Activated naive CD8-positive, alpha-beta T cell treated with anti-CD3 and anti-CD28 coated beads, Interleukin-2, amount 10 ng/mL, durations not matched to agents 7 days and 5 days (primary cell): ENCODE results near the gene JMJD8. TPM values are rescaled to one million over a fixed set of nuclear protein-coding genes. Genes with fewer than 3 reads are reported as not detected.
"Not testable (repeated sequence)": the region's sequence is repeated elsewhere in the genome, so short reads cannot be mapped to it uniquely, and the experiment has no call there.

Experiments
- ATAC-seq: fragments of 150-1000 bp; cut with Tn5 transposase; one replicate; pipeline ENCODE4 v1.10.0; 2021; ENCODE audit warnings: low read depth, moderate library complexity
- POLR2A ChIA-PET: fragments of 350-600 bp; sonication (Branson Sonifier 250); formaldehyde crosslinking; loops from one replicate; lab custom pipeline; 2021; ENCODE audit warnings: antibody characterized with exemption; lab: Charles Lee
- DNase-seq: peaks from one replicate; pipeline ENCODE4 v3.0.0; 2021
- H3K27ac Mint-ChIP-seq: one replicate; pipeline ENCODE4 v1.8.0; 2022; ENCODE audit warnings: mild to moderate bottlenecking, mixed read lengths
- H3K27me3 Mint-ChIP-seq: one replicate; pipeline ENCODE4 v1.8.0; 2022; ENCODE audit warnings: mild to moderate bottlenecking, moderate library complexity, mixed read lengths
- H3K36me3 Mint-ChIP-seq: one replicate; pipeline ENCODE4 v1.8.0; 2021; ENCODE audit warnings: mild to moderate bottlenecking, mixed read lengths
- H3K4me1 Mint-ChIP-seq: one replicate; pipeline ENCODE4 v1.8.0; 2021; ENCODE audit warnings: mixed read lengths
- H3K4me3 Mint-ChIP-seq: one replicate; pipeline ENCODE4 v1.8.0; 2022; ENCODE audit warnings: mild to moderate bottlenecking, moderate library complexity, mixed read lengths
- H3K9me3 Mint-ChIP-seq: one replicate; pipeline ENCODE4 v1.8.0; 2021; ENCODE audit warnings: mixed read lengths
- total RNA-seq, 2 experiments: library from RNA; stranded (reverse); gene quantifications; one replicate each; pipeline ENCODE4 v1.2.3, GENCODE V29; 2021

JMJD8 gene
- total RNA-seq, 2 experiments from 2014 or later, result 34.0 to 38.3 TPM

GRCh38 chr16:719815-720446, 35.8 kb upstream of the JMJD8 start:
- peak overlapping the region; percentile 56 for H3K27ac Mint-ChIP-seq
- no peaks in the 10 kb centered on the region for H3K36me3 Mint-ChIP-seq
- peaks cover 7% of the 10 kb centered on the region for H3K27me3 Mint-ChIP-seq
- H3K4me1 Mint-ChIP-seq, result peaks cover 5% of the 10 kb centered on the region
- H3K9me3 Mint-ChIP-seq, result no peaks in the 10 kb centered on the region
- POLR2A ChIA-PET, result interaction anchor here (0.5 to 4.2 kb wide), 8 partner anchors 9 to 319 kb away, joined by 3 to 11 read pairs (median 4); partner anchors contain the start of genes CIAO3, RHOT2 and WDR24
- ATAC-seq (no peak), DNase-seq (no peak)
- peak overlapping the region; percentile 78 for H3K4me3 Mint-ChIP-seq

- Mint-ChIP-seq H3K27me3 (peaks cover 7% of the 10 kb centered on the region), H3K4me3 (no peak overlapping the region), H3K36me3 (no peaks in the 10 kb centered on the region), H3K9me3 (no peaks in the 10 kb centered on the region), H3K27ac (no peak overlapping the region), H3K4me1 (peaks cover 7% of the 10 kb centered on the region)
- POLR2A ChIA-PET, result interaction anchor here (1.6 kb wide), 1 partner anchor 10 kb away, joined by 7 read pairs; no protein-coding TSS in a partner anchor
- no peak for ATAC-seq
- DNase-seq, result no peak
These were observed 34.8 kb upstream of the JMJD8 start for GRCh38 chr16:718922-719321.

GRCh38 chr16:718389-718788, 34.3 kb upstream of the JMJD8 start:
- Mint-ChIP-seq H3K9me3 (no peaks in the 10 kb centered on the region), H3K36me3 (no peaks in the 10 kb centered on the region), H3K4me3 (no peak overlapping the region), H3K4me1 (peaks cover 7% of the 10 kb centered on the region), H3K27ac (no peak overlapping the region), H3K27me3 (peaks cover 7% of the 10 kb centered on the region)
- POLR2A ChIA-PET, result interaction anchor here (0.6 kb wide), 1 partner anchor 20 kb away, joined by 3 read pairs; no protein-coding TSS in a partner anchor
- ATAC-seq (no peak), DNase-seq (no peak)

- no peaks in the 10 kb centered on the region for H3K36me3 Mint-ChIP-seq
- POLR2A ChIA-PET, result interaction anchor here (0.6 kb wide), 1 partner anchor 19 kb away, joined by 3 read pairs; no protein-coding TSS in a partner anchor
- DNase-seq (no peak), ATAC-seq (no peak)
- H3K27ac Mint-ChIP-seq, result no peak overlapping the region
- no peaks in the 10 kb centered on the region for H3K9me3 Mint-ChIP-seq
- H3K4me3 Mint-ChIP-seq, result no peak overlapping the region
- peaks cover 11% of the 10 kb centered on the region for H3K27me3 Mint-ChIP-seq
- peaks cover 7% of the 10 kb centered on the region for H3K4me1 Mint-ChIP-seq
These were observed 33.5 kb upstream of the JMJD8 start for GRCh38 chr16:717450-718245.

- Mint-ChIP-seq H3K4me3 (no peak overlapping the region), H3K27ac (no peak overlapping the region), H3K9me3 (no peaks in the 10 kb centered on the region), H3K4me1 (peaks cover 7% of the 10 kb centered on the region), H3K36me3 (no peaks in the 10 kb centered on the region), H3K27me3 (peaks cover 12% of the 10 kb centered on the region)
- DNase-seq (no peak), ATAC-seq (no peak)
- POLR2A ChIA-PET, result interaction anchor here (1.1 to 2.3 kb wide), 3 partner anchors 10 to 21 kb away, joined by 3 to 11 read pairs (median 5); no protein-coding TSS in a partner anchor
These were observed 32.7 kb upstream of the JMJD8 start for GRCh38 chr16:716768-717325.

- no peak overlapping the region for H3K27ac Mint-ChIP-seq
- POLR2A ChIA-PET, result interaction anchor here (1.0 to 2.3 kb wide), 5 partner anchors 9 to 24 kb away, joined by 3 to 11 read pairs (median 5); partner anchors contain the start of gene CIAO3
- H3K27me3 Mint-ChIP-seq, result peaks cover 13% of the 10 kb centered on the region
- no peak for DNase-seq
- ATAC-seq, result no peak
- H3K4me3 Mint-ChIP-seq, result peak overlapping the region; percentile 42
- no peaks in the 10 kb centered on the region for H3K9me3 Mint-ChIP-seq
- peaks cover 7% of the 10 kb centered on the region for H3K4me1 Mint-ChIP-seq
- no peaks in the 10 kb centered on the region for H3K36me3 Mint-ChIP-seq
These were observed 32.0 kb upstream of the JMJD8 start for GRCh38 chr16:716200-716568.

- H3K4me1 Mint-ChIP-seq, result peaks cover 7% of the 10 kb centered on the region
- H3K27ac Mint-ChIP-seq, result no peak overlapping the region
- POLR2A ChIA-PET, result interaction anchor here (0.6 to 2.3 kb wide), 7 partner anchors 9 to 1218 kb away, joined by 3 to 11 read pairs (median 5); partner anchors contain the start of genes CHTF18, CIAO3 and RPUSD1
- peaks cover 14% of the 10 kb centered on the region for H3K27me3 Mint-ChIP-seq
- DNase-seq, result no peak
- peak; percentile 9 for ATAC-seq
- no peaks in the 10 kb centered on the region for H3K36me3 Mint-ChIP-seq
- H3K9me3 Mint-ChIP-seq, result no peaks in the 10 kb centered on the region
- peak overlapping the region; percentile 25 for H3K4me3 Mint-ChIP-seq
These were observed 31.5 kb upstream of the JMJD8 start for GRCh38 chr16:715477-716199.

- ATAC-seq (peak; percentile 84), DNase-seq (peak; percentile 97)
- Mint-ChIP-seq H3K4me3 (peak within 1 kb of the TSS; percentile 25), H3K27ac (no peak within 1 kb of the TSS), H3K9me3 (no peaks in the 10 kb centered on the region), H3K4me1 (peaks cover 4% of the 10 kb centered on the region), H3K36me3 (no peaks in the 10 kb centered on the region), H3K27me3 (peaks cover 14% of the 10 kb centered on the region)
- POLR2A ChIA-PET, result interaction anchor here (0.6 to 2.3 kb wide), 6 partner anchors 10 to 1219 kb away, joined by 3 to 11 read pairs (median 5); partner anchors contain the start of genes CHTF18, CIAO3 and RPUSD1
These were observed 30.7 kb upstream of the JMJD8 start, which contains the start of gene METRN for GRCh38 chr16:714558-715476. METRN (plus strand) TSS chr16:715118; CDS start chr16:715290, 172 bp downstream.

- peaks cover 4% of the 10 kb centered on the region for H3K4me1 Mint-ChIP-seq
- ATAC-seq, result no peak
- no peak overlapping the region for H3K4me3 Mint-ChIP-seq
- H3K9me3 Mint-ChIP-seq, result no peaks in the 10 kb centered on the region
- peaks cover 20% of the 10 kb centered on the region for H3K27me3 Mint-ChIP-seq
- no peaks in the 10 kb centered on the region for H3K36me3 Mint-ChIP-seq
- no peak overlapping the region for H3K27ac Mint-ChIP-seq
- POLR2A ChIA-PET, result interaction anchor here (0.6 to 2.1 kb wide), 2 partner anchors 39 to 74 kb away, joined by 3 to 6 read pairs; partner anchors contain the start of genes CHTF18 and RPUSD1
- no peak for DNase-seq
These were observed 29.9 kb upstream of the JMJD8 start for GRCh38 chr16:714079-714478.

GRCh38 chr16:712740-713250, 28.7 kb upstream of the JMJD8 start:
- H3K27ac Mint-ChIP-seq, H3K9me3 Mint-ChIP-seq, DNase-seq, H3K4me1 Mint-ChIP-seq, H3K4me3 Mint-ChIP-seq, ATAC-seq, H3K36me3 Mint-ChIP-seq: not testable (repeated sequence)
- peaks cover 31% of the 10 kb centered on the region for H3K27me3 Mint-ChIP-seq
- POLR2A ChIA-PET, result interaction anchor here (0.7 to 1.2 kb wide), 4 partner anchors 15 to 73 kb away, joined by 3 to 7 read pairs (median 4); no protein-coding TSS in a partner anchor

- H3K36me3 Mint-ChIP-seq, result no peaks in the 10 kb centered on the region
- H3K27me3 Mint-ChIP-seq, result peaks cover 39% of the 10 kb centered on the region
- no peaks in the 10 kb centered on the region for H3K9me3 Mint-ChIP-seq
- peak; percentile 66 for ATAC-seq
- DNase-seq, result peak; percentile 89
- peaks cover 4% of the 10 kb centered on the region for H3K4me1 Mint-ChIP-seq
- no peak overlapping the region for H3K4me3 Mint-ChIP-seq
- H3K27ac Mint-ChIP-seq, result no peak overlapping the region
- POLR2A ChIA-PET, result interaction anchor here (1.0 to 1.2 kb wide), 2 partner anchors 29 to 74 kb away, joined by 4 to 5 read pairs; partner anchors contain the start of gene CIAO3
These were observed 27.6 kb upstream of the JMJD8 start for GRCh38 chr16:711548-712320.
